K562 (cell line): Measurements from ENCODE around the gene B3GLCT. TPM values are rescaled to one million over a fixed set of nuclear protein-coding genes. Genes with fewer than 3 reads are reported as not detected.

Source experiments
- HDAC1 ChIP-seq, 2 experiments: fragments of 450-650 bp; IDR thresholded peaks; 2 replicates each; pipeline ENCODE4 v1.6.1; 2016 to 2017; ENCODE audit warnings: inconsistent platforms in 1 of 2, mild to moderate bottlenecking in 1 of 2, moderate library complexity in 1 of 2
- MGA ChIP-seq: fragments of 450-650 bp; IDR thresholded peaks from 2 replicates; pipeline ENCODE4 v1.6.1; 2016; ENCODE audit warnings: mild to moderate bottlenecking, moderate library complexity
- NUFIP1 ChIP-seq: fragments of 450-650 bp; IDR thresholded peaks from 2 replicates; pipeline ENCODE4 v1.6.1; 2018; ENCODE audit not compliant: partially characterized antibody
- TAF7 ChIP-seq: fragments of 450-650 bp; IDR thresholded peaks from 2 replicates; pipeline ENCODE4 v1.6.1; 2016; ENCODE audit warnings: missing genetic modification characterization, missing compliant biosample characterization
- ZKSCAN3 ChIP-seq: fragments of 250-450 bp; sonication (Bioruptor Pico); IDR thresholded peaks from 2 replicates; pipeline ENCODE4 v1.4.0; 2020
- polyA plus RNA-seq, 8 experiments: library from polyadenylated mRNA; depleted of rRNA in 4 of 8; stranded (reverse) in 5 of 8; unstranded in 3 of 8; fragments of >200 nt; fragmentation: Nextera tagmentation in 2 of 8; fragmentation: Illumina TruSeq in 1 of 8; extraction: Ambion mirVana in 2 of 8; extraction: Trizol in 1 of 8; gene quantifications; 2 replicates each; pipeline versions ENCODE4 v1.2.1 to v1.2.3, GENCODE V29; 2011 to 2014; ENCODE audit warnings: inconsistent platforms in 1 of 8, missing spikeins in 1 of 8
- total RNA-seq, 7 experiments: library from RNA; depleted of rRNA in 6 of 7; stranded (reverse); fragments of >200 nt in 6 of 7; fragmentation: Illumina TruSeq in 2 of 7; extraction: Trizol in 2 of 7; gene quantifications; 2 replicates each; pipeline versions ENCODE4 v1.2.1 to v1.2.3, GENCODE V29; 2011 to 2021; ENCODE audit warnings: low replicate concordance in 1 of 7
- TF ChIP-seq, protein P1 (sequence below), 2 experiments: fragments of 450-650 bp; IDR thresholded peaks; 2 replicates each; pipeline ENCODE4 v1.6.1; 2016; ENCODE audit warnings: mild to moderate bottlenecking in 2 of 2, borderline replicate concordance in 1 of 2, low read depth in 1 of 2, moderate library complexity in 1 of 2

B3GLCT gene
- total and polyA plus RNA-seq, 9 of the 15 experiments (the other 6 are each of a cell fraction or from before 2014, with no cell fraction given): 1.1 to 5.1 (median 2.9) TPM

GRCh38 chr13:31162151-31163008 is 37.4 kb upstream of the B3GLCT start (continued):
- TF ChIP-seq, protein P1, sequence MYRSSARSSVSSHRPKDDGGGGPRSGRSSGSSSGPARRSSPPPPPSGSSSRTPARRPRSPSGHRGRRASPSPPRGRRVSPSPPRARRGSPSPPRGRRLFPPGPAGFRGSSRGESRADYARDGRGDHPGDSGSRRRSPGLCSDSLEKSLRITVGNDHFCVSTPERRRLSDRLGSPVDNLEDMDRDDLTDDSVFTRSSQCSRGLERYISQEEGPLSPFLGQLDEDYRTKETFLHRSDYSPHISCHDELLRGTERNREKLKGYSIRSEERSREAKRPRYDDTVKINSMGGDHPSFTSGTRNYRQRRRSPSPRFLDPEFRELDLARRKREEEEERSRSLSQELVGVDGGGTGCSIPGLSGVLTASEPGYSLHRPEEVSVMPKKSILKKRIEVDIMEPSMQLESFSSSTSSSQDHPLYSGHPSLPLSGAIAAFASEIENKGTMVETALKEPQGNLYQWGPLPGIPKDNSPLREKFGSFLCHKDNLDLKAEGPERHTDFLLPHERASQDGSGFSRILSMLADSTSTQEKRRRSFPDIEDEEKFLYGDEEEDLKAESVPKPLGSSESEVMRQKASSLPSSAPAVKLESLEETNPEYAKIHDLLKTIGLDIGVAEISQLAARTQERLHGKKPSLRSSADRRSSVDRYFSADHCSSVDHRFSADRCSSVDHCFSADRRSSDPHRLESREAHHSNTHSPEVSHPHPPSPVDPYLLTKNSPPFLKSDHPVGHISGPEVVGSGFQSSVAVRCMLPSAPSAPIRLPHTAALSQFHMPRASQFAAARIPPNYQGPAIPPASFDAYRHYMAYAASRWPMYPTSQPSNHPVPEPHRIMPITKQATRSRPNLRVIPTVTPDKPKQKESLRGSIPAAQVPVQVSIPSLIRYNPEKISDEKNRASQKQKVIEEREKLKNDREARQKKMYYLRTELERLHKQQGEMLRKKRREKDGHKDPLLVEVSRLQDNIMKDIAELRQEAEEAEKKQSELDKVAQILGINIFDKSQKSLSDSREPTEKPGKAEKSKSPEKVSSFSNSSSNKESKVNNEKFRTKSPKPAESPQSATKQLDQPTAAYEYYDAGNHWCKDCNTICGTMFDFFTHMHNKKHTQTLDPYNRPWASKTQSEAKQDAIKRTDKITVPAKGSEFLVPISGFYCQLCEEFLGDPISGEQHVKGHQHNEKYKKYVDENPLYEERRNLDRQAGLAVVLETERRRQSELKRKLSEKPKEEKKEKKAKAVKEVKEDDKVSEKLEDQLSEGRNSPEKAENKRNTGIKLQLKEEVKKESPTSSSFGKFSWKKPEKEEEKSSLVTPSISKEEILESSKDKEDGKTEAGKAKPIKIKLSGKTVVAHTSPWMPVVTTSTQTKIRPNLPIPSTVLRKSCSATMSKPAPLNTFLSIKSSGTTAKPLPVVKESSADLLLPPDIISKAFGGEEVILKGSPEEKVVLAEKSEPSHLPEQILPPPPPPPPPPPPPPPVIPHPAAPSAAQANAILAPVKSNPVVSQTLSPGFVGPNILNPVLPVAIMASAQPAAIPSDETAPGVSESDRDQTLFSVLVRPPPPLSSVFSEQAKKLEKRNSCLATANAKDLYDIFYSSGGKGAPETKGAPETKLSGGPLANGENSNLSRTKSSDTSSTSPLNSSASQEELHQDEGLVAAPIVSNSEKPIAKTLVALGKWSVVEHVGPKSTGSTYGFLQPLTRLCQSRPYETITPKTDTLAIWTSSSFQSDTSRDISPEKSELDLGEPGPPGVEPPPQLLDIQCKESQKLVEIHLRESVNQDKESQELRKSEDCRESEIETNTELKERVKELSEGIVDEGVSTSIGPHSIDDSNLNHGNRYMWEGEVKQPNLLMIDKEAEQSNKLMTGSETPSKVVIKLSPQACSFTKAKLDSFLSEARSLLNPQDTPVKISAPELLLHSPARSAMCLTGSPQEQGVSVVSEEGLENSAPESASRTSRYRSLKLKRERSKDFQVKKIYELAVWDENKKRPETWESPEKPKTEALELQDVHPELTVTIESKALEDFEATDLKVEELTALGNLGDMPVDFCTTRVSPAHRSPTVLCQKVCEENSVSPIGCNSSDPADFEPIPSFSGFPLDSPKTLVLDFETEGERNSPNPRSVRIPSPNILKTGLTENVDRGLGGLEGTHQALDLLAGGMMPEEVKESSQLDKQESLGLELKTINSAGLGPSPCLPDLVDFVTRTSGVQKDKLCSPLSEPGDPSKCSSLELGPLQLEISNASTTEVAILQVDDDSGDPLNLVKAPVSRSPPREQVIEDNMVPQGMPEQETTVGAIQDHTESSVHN (IDR thresholded peaks at IDR 0.05; ENCODE audit: borderline replicate concordance in 1 of 2, low read depth in 1 of 2): no peak
- TF ChIP-seq HDAC1 (IDR thresholded peaks at IDR 0.05) (no peak; a peak in 1 of 4 replicates), MGA (no peak), ZKSCAN3 (no peak), TAF7 (tag) (no peak), NUFIP1 (no peak)
